ENCODE data around the gene NCAM1. TPM values are rescaled to one million over a fixed set of nuclear protein-coding genes. Genes with fewer than 3 reads are reported as not detected.

NCAM1 gene
- total RNA-seq, 4 donors from 2014 or later, result 56.3 to 193 (median 70.2) TPM

DNA sequence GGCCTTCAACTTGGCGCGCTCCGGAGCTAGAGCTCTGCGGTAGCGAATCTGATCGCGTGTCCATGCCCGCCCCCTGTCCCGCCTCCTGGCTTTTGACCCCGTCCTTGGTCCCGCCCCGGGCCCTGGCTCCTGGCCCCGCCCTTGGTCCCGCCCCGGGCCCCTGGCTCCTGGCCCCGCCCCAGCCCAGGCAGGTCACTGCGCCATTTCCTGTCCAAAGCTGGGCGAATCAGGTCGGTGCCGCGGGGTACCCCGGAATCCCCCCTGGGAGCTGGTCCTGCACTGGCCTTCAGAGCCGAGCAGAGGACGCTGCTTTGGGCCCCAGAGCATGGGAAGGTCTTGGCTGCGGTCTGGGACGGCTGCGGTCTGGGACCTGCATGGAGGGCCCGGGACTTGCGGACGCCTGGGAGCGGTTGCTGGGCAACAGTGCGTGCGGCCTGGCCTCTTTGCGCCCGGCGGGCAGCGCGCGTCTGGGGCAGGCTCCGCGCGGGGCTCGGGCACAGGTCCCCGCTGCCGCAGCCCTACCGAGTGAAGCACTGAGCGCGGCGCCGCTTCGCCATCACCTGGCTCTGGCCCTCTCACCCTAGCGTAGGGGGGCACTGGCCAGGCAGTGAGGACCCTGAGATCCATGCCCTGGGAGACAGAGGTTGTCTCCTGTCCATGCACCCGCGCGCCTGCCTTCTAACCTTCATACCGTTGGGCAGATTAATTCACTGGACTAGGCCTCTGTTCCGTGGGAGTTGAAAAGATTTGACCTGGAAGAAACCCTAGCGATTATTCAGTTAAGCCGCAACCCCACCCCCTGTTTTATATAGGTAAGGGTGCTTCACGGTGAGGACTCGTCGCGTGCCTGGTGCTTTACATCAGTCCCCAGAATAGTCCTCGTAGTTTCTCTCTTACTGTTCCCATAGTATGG lies 353.4 kb downstream of the NCAM1 start, which contains the start of gene TTC12:
TSS of gene TTC12 (plus strand) at position 195 of the 913 bp plus-strand sequence. CDS start 1,675 bp downstream, outside the sequence.
- peak; percentile 99 for ATAC-seq
- no peaks in the 10 kb centered on the region for H3K27me3 ChIP-seq
- H3K36me3 ChIP-seq, result peaks cover 0 to 29% of the 10 kb centered on the region in 2 donors
- WGBS, 2 donors (ENCODE audit: low coverage in 1 of 2), result 12 to 30% methylated on average over 5 to 6 of the region's 64 CpGs
- peak within 1 kb of the TSS; percentile 65 to 93 (median 88) for H3K27ac ChIP-seq
- TF ChIP-seq POLR2AphosphoS5 (IDR thresholded peaks at IDR 0.05), result peak; percentile 44
- no peak for TF ChIP-seq EP300 (IDR thresholded peaks at IDR 0.05)
- TF ChIP-seq POLR2A (IDR thresholded peaks at IDR 0.05), result peak; percentile 26 to 30
- TF ChIP-seq, protein P1, sequence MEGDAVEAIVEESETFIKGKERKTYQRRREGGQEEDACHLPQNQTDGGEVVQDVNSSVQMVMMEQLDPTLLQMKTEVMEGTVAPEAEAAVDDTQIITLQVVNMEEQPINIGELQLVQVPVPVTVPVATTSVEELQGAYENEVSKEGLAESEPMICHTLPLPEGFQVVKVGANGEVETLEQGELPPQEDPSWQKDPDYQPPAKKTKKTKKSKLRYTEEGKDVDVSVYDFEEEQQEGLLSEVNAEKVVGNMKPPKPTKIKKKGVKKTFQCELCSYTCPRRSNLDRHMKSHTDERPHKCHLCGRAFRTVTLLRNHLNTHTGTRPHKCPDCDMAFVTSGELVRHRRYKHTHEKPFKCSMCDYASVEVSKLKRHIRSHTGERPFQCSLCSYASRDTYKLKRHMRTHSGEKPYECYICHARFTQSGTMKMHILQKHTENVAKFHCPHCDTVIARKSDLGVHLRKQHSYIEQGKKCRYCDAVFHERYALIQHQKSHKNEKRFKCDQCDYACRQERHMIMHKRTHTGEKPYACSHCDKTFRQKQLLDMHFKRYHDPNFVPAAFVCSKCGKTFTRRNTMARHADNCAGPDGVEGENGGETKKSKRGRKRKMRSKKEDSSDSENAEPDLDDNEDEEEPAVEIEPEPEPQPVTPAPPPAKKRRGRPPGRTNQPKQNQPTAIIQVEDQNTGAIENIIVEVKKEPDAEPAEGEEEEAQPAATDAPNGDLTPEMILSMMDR (IDR thresholded peaks at IDR 0.05), result peak in 1 of 4 experiments; percentile 11
- no peaks in the 10 kb centered on the region for H3K9me3 ChIP-seq
- H3K4me3 ChIP-seq, result peak within 1 kb of the TSS; percentile 70 to 83
- H3K4me1 ChIP-seq, result peaks cover 3 to 28% (median 7%) of the 10 kb centered on the region in 3 donors

DNA sequence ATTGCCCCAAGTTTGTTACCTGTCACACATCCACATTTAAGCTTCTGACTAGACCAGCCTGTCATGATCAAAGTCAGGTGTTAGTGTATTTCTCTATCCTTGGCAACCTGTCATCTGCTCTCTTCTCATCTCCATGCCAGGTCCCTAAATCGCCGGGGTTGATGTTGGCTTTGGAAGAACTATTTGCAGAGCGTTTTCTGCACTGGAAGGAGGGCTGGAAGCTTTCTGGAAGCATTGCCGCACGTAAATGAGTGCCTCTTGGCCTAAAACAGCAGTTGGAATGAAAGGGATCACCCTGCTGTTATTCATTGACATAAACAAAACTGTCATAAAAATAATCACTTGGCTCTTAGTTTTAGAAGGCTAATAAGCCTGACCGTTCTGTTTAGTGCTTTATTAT lies 354.6 kb downstream of the NCAM1 start:
- H3K4me3 ChIP-seq, result no peak overlapping the region
- WGBS, 2 donors (ENCODE audit: low coverage in 1 of 2), result 3 to 27% methylated on average over 5 to 6 of the region's 6 CpGs
- peaks cover 3 to 28% (median 7%) of the 10 kb centered on the region in 3 donors for H3K4me1 ChIP-seq
- H3K9me3 ChIP-seq, result peaks cover 0 to 4% (median 0%) of the 10 kb centered on the region in 3 donors
- TF ChIP-seq POLR2AphosphoS5 (IDR thresholded peaks at IDR 0.05) (no peak), POLR2A (IDR thresholded peaks at IDR 0.05) (no peak), EP300 (IDR thresholded peaks at IDR 0.05) (no peak)
- TF ChIP-seq, protein P1 (IDR thresholded peaks at IDR 0.05), result no peak
- ATAC-seq, result no peak
- H3K27me3 ChIP-seq, result no peaks in the 10 kb centered on the region
- peak overlapping the region; percentile 65 to 93 (median 88) for H3K27ac ChIP-seq
- peaks cover 0 to 39% of the 10 kb centered on the region in 2 donors for H3K36me3 ChIP-seq

DNA sequence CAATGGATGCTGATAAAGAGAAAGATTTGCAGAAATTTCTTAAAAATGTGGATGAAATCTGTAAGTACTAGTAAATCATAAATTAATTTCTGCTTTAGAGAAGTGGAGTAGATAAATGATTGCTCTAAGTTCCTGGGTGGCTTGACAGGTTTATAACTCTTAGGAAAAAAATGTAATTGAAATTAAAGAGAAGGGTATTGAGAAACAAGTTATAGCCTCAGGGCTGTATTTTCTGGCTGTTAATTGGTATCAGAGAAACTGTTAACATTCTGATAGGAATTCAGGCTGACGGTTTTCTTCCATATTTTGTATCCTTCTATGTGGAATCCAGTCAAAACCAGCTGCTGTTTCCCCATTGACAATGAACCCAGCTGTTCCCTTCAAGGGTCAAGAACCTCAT lies 355.0 kb downstream of the NCAM1 start:
- Histone ChIP-seq H3K4me3 (no peak overlapping the region), H3K4me1 (peaks cover 3 to 28% (median 7%) of the 10 kb centered on the region in 3 donors), H3K9me3 (peaks cover 0 to 4% (median 0%) of the 10 kb centered on the region in 3 donors), H3K27ac (peak overlapping the region in 2 of 4 donors; percentile 88 to 89), H3K36me3 (peaks cover 0 to 39% of the 10 kb centered on the region in 2 donors), H3K27me3 (no peaks in the 10 kb centered on the region)
- 56 to 64% methylated on average over 1 of the region's 1 CpG for WGBS, 2 donors (ENCODE audit: low coverage in 1 of 2)
- ATAC-seq, result no peak
- TF ChIP-seq EP300 (IDR thresholded peaks at IDR 0.05) (no peak), POLR2A (IDR thresholded peaks at IDR 0.05) (no peak), POLR2AphosphoS5 (IDR thresholded peaks at IDR 0.05) (no peak)
- TF ChIP-seq, protein P1 (IDR thresholded peaks at IDR 0.05), result no peak

DNA sequence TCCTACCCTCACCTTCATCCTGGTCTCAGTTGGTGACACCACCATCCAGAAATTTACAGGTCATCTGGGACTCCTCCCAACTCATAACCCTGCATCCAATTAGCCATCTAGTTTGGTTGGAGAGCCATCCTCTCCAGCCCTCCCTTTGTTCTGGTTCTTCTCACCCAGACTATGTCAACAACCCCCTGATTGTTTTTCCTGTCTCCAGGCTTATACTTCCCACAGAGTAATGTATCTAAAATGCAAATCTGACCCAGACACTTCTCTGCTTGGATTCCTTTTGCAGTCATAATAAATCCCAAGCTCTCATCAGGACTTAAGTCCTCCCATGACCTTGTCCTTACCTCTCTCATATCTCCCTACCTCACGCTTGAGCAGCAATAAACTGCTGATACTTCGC lies 356.1 kb downstream of the NCAM1 start:
- H3K27me3 ChIP-seq, result no peaks in the 10 kb centered on the region
- ATAC-seq, result no peak
- TF ChIP-seq POLR2AphosphoS5 (IDR thresholded peaks at IDR 0.05) (no peak), EP300 (IDR thresholded peaks at IDR 0.05) (no peak)
- no peak overlapping the region for H3K27ac ChIP-seq
- H3K4me1 ChIP-seq, result peaks cover 3 to 28% (median 7%) of the 10 kb centered on the region in 3 donors
- peaks cover 0 to 4% (median 0%) of the 10 kb centered on the region in 3 donors for H3K9me3 ChIP-seq
- peaks cover 0 to 39% of the 10 kb centered on the region in 2 donors for H3K36me3 ChIP-seq
- WGBS, 2 donors (ENCODE audit: low coverage in 1 of 2), result 92 to 100% methylated on average over 2 of the region's 2 CpGs
- no peak overlapping the region for H3K4me3 ChIP-seq

DNA sequence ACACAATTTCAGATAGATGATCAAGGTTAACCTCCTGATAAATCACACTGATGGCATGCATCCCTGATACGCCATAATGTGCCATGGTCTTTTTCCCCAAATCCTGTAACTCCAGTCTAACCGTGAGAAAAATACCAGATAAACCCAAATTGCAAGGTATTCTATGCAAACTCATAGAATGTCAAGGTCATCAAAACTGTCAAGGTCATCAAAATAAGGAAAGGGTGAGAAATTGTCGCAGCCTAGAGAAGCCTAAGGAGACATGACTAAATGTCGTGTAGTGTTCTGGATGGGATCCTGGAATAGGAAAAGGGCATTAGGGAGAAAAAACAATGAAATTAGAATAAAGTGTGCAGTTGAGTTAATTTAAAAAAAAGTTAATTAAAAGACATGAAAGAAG lies 357.9 kb downstream of the NCAM1 start:
- ATAC-seq, result no peak
- TF ChIP-seq POLR2AphosphoS5 (IDR thresholded peaks at IDR 0.05) (no peak), EP300 (IDR thresholded peaks at IDR 0.05) (no peak), POLR2A (IDR thresholded peaks at IDR 0.05) (no peak)
- TF ChIP-seq, protein P1 (IDR thresholded peaks at IDR 0.05), result no peak
- Histone ChIP-seq H3K27me3 (no peaks in the 10 kb centered on the region), H3K27ac (no peak overlapping the region), H3K4me3 (no peak overlapping the region), H3K9me3 (peaks cover 0 to 4% (median 0%) of the 10 kb centered on the region in 3 donors), H3K4me1 (peaks cover 0 to 22% (median 7%) of the 10 kb centered on the region in 3 donors), H3K36me3 (peaks cover 0 to 49% of the 10 kb centered on the region in 2 donors)
- 92 to 100% methylated on average over 3 to 4 of the region's 4 CpGs for WGBS, 2 donors (ENCODE audit: low coverage in 1 of 2)
